AG04449 (cell line): ENCODE measurements around the gene VPS37D.
"Not testable (repeated sequence)": the region's sequence is repeated elsewhere in the genome, so short reads cannot be mapped to it uniquely, and the experiment has no call there.

Source experiments
- CTCF ChIA-PET: fragments of 350-600 bp; formaldehyde crosslinking; extraction: SDS; loops from one replicate; lab custom pipeline; 2021; ENCODE audit warnings: antibody characterized with exemption; lab: Yijun Ruan, JAX
- POLR2A ChIA-PET: fragments of 400-600, 350-600 bp; formaldehyde crosslinking; extraction: SDS; loops from one replicate; lab custom pipeline; 2020; ENCODE audit warnings: antibody characterized with exemption, inconsistent platforms; lab: Yijun Ruan, JAX
- DNase-seq: peaks from one replicate; pipeline ENCODE4 v3.0.0-alpha.2; 2010; ENCODE audit warnings: low read depth, low spot score
- H3K4me3 ChIP-seq: 2 replicates; pipeline ENCODE4 v1.5.1; 2011; ENCODE audit warnings: low read depth, mild to moderate bottlenecking, control low read depth, low read length
- CTCF ChIP-seq: IDR thresholded peaks from one replicate; pipeline ENCODE4 v1.5.1; 2011; ENCODE audit warnings: mild to moderate bottlenecking, moderate library complexity, low read length, control low read depth, inconsistent platforms; ENCODE audit not compliant: insufficient read depth; ENCODE audit errors: missing control alignments

Gene VPS37D

GRCh38 chr7:73648593-73649332 lies 18.9 kb upstream of the VPS37D start:
- ChIA-PET CTCF (no interaction called here), POLR2A (no interaction called here)
- no peak for TF ChIP-seq CTCF
- no peak for DNase-seq
- H3K4me3 ChIP-seq: no peak overlapping the region

- TF ChIP-seq CTCF: no peak
- POLR2A ChIA-PET: no interaction called here
- H3K4me3 ChIP-seq: no peak overlapping the region
- no peak for DNase-seq
- CTCF ChIA-PET: no interaction called here
These were observed 18.1 kb upstream of the VPS37D start for GRCh38 chr7:73649576-73649975.

- no peak for TF ChIP-seq CTCF
- no peak overlapping the region for H3K4me3 ChIP-seq
- ChIA-PET POLR2A (no interaction called here), CTCF (no interaction called here)
- no peak for DNase-seq
These were observed 17.1 kb upstream of the VPS37D start for GRCh38 chr7:73650524-73650923.

GRCh38 chr7:73652541-73652949 lies 15.1 kb upstream of the VPS37D start:
- DNase-seq: no peak
- no peak overlapping the region for H3K4me3 ChIP-seq
- ChIA-PET POLR2A (no interaction called here), CTCF (interaction anchor here (1.4 to 1.8 kb wide), 4 partner anchors 12 to 45 kb away, joined by 4 to 6 read pairs (median 5); no protein-coding TSS in a partner anchor)
- TF ChIP-seq CTCF: no peak

GRCh38 chr7:73655309-73655708 lies 12.3 kb upstream of the VPS37D start:
- H3K4me3 ChIP-seq, DNase-seq, POLR2A ChIA-PET: not testable (repeated sequence)
- CTCF ChIA-PET: interaction anchor here (1.8 to 2.0 kb wide), 2 partner anchors 13 to 49 kb away, joined by 6 read pairs; no protein-coding TSS in a partner anchor

GRCh38 chr7:73659983-73660382 lies 7.6 kb upstream of the VPS37D start:
- POLR2A ChIA-PET: no interaction called here
- CTCF ChIA-PET: interaction anchor here (1.0 kb wide), 1 partner anchor 8 kb away, joined by 3 read pairs; the partner anchor contains the start of gene VPS37D

GRCh38 chr7:73660594-73660993 lies 7.0 kb upstream of the VPS37D start:
- POLR2A ChIA-PET, H3K4me3 ChIP-seq, DNase-seq: not testable (repeated sequence)
- CTCF ChIA-PET: interaction anchor here (1.1 kb wide), 1 partner anchor 32 kb away, joined by 3 read pairs; no protein-coding TSS in a partner anchor

More at GRCh38 chr7:73659983-73660382, 7.6 kb upstream of the VPS37D start:
- H3K4me3 ChIP-seq: no peak overlapping the region
- DNase-seq: no peak
- TF ChIP-seq CTCF: no peak
